ENCODE data around the gene YAP1. TPM values are rescaled to one million over a fixed set of nuclear protein-coding genes. Genes with fewer than 3 reads are reported as not detected.
A peak's percentile ranks its signal among the peaks of the same experiment; 100 is the strongest.

YAP1 gene
- total RNA-seq, 2 donors from 2014 or later: 355 to 434 TPM

- DNase-seq (ENCODE audit: low spot score) (no peak), ATAC-seq (ENCODE audit: insufficient number of reproducible peaks, low FRiP score, low read depth) (no peak)
- Histone ChIP-seq H3K27ac (no peak overlapping the region), H3K27me3 (replicated peaks; ENCODE audit: insufficient read depth) (no peaks in the 10 kb centered on the region), H3K9me3 (no peaks in the 10 kb centered on the region), H3K36me3 (no peaks in the 10 kb centered on the region), H3K4me1 (ENCODE audit: control insufficient read depth in 1 of 2, low read depth in 2 of 2) (peaks cover 14 to 72% of the 10 kb centered on the region in 2 donors), H3K4me3 (no peak overlapping the region)
- TF ChIP-seq CTCF (IDR thresholded peaks at IDR 0.05): no peak
These were observed 24.4 kb downstream of the YAP1 start for GRCh38 chr11:102134597-102134996.

- Histone ChIP-seq H3K36me3 (no peaks in the 10 kb centered on the region), H3K9me3 (no peaks in the 10 kb centered on the region), H3K27ac (no peak overlapping the region), H3K27me3 (replicated peaks; ENCODE audit: insufficient read depth) (no peaks in the 10 kb centered on the region), H3K4me1 (ENCODE audit: control insufficient read depth in 1 of 2, low read depth in 2 of 2) (peaks cover 18 to 73% of the 10 kb centered on the region in 2 donors), H3K4me3 (no peak overlapping the region)
- TF ChIP-seq CTCF (IDR thresholded peaks at IDR 0.05): no peak
- ATAC-seq (ENCODE audit: insufficient number of reproducible peaks, low FRiP score, low read depth): no peak
- no peak for DNase-seq (ENCODE audit: low spot score)
These were observed 25.0 kb downstream of the YAP1 start for GRCh38 chr11:102135256-102135655.

GRCh38 chr11:102138223-102138622 lies 28.0 kb downstream of the YAP1 start:
- peak overlapping the region; percentile 4 for H3K4me3 ChIP-seq
- no peaks in the 10 kb centered on the region for H3K36me3 ChIP-seq
- H3K9me3 ChIP-seq: no peaks in the 10 kb centered on the region
- ATAC-seq (ENCODE audit: insufficient number of reproducible peaks, low FRiP score, low read depth): no peak
- no peak for DNase-seq (ENCODE audit: low spot score)
- no peaks in the 10 kb centered on the region for H3K27me3 ChIP-seq (replicated peaks; ENCODE audit: insufficient read depth)
- peaks cover 27 to 79% of the 10 kb centered on the region in 2 donors for H3K4me1 ChIP-seq (ENCODE audit: control insufficient read depth in 1 of 2, low read depth in 2 of 2)
- peak overlapping the region; percentile 78 to 85 for H3K27ac ChIP-seq
- TF ChIP-seq CTCF (IDR thresholded peaks at IDR 0.05): no peak

- no peaks in the 10 kb centered on the region for H3K27me3 ChIP-seq (replicated peaks; ENCODE audit: insufficient read depth)
- H3K9me3 ChIP-seq: no peaks in the 10 kb centered on the region
- H3K27ac ChIP-seq: peak overlapping the region; percentile 78 to 85
- H3K4me1 ChIP-seq (ENCODE audit: control insufficient read depth in 1 of 2, low read depth in 2 of 2): peaks cover 27 to 84% of the 10 kb centered on the region in 2 donors
- peak overlapping the region; percentile 4 for H3K4me3 ChIP-seq
- ATAC-seq (ENCODE audit: insufficient number of reproducible peaks, low FRiP score, low read depth) (no peak), DNase-seq (ENCODE audit: low spot score) (no peak)
- H3K36me3 ChIP-seq: no peaks in the 10 kb centered on the region
- no peak for TF ChIP-seq CTCF (IDR thresholded peaks at IDR 0.05)
These were observed 28.4 kb downstream of the YAP1 start for GRCh38 chr11:102138670-102139069.

- no peaks in the 10 kb centered on the region for H3K9me3 ChIP-seq
- H3K36me3 ChIP-seq: no peaks in the 10 kb centered on the region
- H3K4me3 ChIP-seq: peak overlapping the region; percentile 41
- DNase-seq (ENCODE audit: low spot score) (peak; percentile 9), ATAC-seq (ENCODE audit: insufficient number of reproducible peaks, low FRiP score, low read depth) (peak; percentile 99)
- H3K27me3 ChIP-seq (replicated peaks; ENCODE audit: insufficient read depth): no peaks in the 10 kb centered on the region
- no peak for TF ChIP-seq CTCF (IDR thresholded peaks at IDR 0.05)
- peak overlapping the region; percentile 78 to 85 for H3K27ac ChIP-seq
- H3K4me1 ChIP-seq (ENCODE audit: control insufficient read depth in 1 of 2, low read depth in 2 of 2): peaks cover 29 to 88% of the 10 kb centered on the region in 2 donors
These were observed 28.8 kb downstream of the YAP1 start for GRCh38 chr11:102139081-102139498.
